HepG2 (cell line): ENCODE data around the gene MUTYH. TPM values are rescaled to one million over a fixed set of nuclear protein-coding genes. Genes with fewer than 3 reads are reported as not detected.

Experiments
- ARID2 ChIP-seq: sonication (generic); formaldehyde crosslinking; IDR thresholded peaks from 2 replicates; pipeline ENCODE4 v1.8.1; 2022; ENCODE audit warnings: mild to moderate bottlenecking, missing genetic modification reagents, borderline replicate concordance
- FOXJ3 ChIP-seq: sonication (generic); formaldehyde crosslinking; IDR thresholded peaks from 2 replicates; pipeline ENCODE4 v1.4.0; 2020; ENCODE audit warnings: missing genetic modification reagents, mild to moderate bottlenecking, borderline replicate concordance
- FOXK2 ChIP-seq: fragments of 450-650 bp; IDR thresholded peaks from 2 replicates; pipeline ENCODE4 v1.6.1; 2016
- FOXP1 ChIP-seq, 2 experiments: fragments of 450-650 bp in 1 of 2; IDR thresholded peaks; 2 replicates each; pipeline ENCODE4 v1.6.1; 2017 to 2018; ENCODE audit warnings: antibody characterized with exemption in 1 of 2
- GABPA ChIP-seq, 2 experiments: IDR thresholded peaks; 2 replicates each; pipeline ENCODE4 v1.6.1; 2011 to 2016; ENCODE audit warnings: low read depth in 2 of 2, low read length in 1 of 2, missing biosample characterization in 1 of 2, missing genetic modification characterization in 1 of 2
- HNF4G ChIP-seq, 2 experiments: sonication (generic) in 1 of 2; formaldehyde crosslinking in 1 of 2; IDR thresholded peaks; 2 replicates each; pipeline versions ENCODE4 v1.4.0 to v1.6.1; 2011 to 2020; ENCODE audit warnings: borderline replicate concordance in 2 of 2, low read depth in 2 of 2, mild to moderate bottlenecking in 2 of 2, low read length in 1 of 2, missing genetic modification reagents in 1 of 2, moderate library complexity in 1 of 2
- JUNB ChIP-seq: sonication (generic); formaldehyde crosslinking; IDR thresholded peaks from 2 replicates; pipeline ENCODE4 v1.8.0; 2022; ENCODE audit warnings: missing genetic modification reagents, mild to moderate bottlenecking, borderline replicate concordance
- NR2F6 ChIP-seq, 2 experiments: IDR thresholded peaks; 2 replicates each; pipeline ENCODE4 v1.6.1; 2016; ENCODE audit warnings: antibody characterized with exemption in 1 of 2, mild to moderate bottlenecking in 1 of 2
- REL ChIP-seq: sonication (generic); formaldehyde crosslinking; conservative IDR thresholded peaks from 2 replicates; pipeline ENCODE4 v1.8.0; 2022; ENCODE audit warnings: mild to moderate bottlenecking, missing genetic modification reagents, moderate library complexity
- RFXANK ChIP-seq: IDR thresholded peaks from 2 replicates; pipeline ENCODE4 v1.6.1; 2016
- SIX4 ChIP-seq: sonication (generic); formaldehyde crosslinking; IDR thresholded peaks from 2 replicates; pipeline ENCODE4 v1.4.0; 2020; ENCODE audit warnings: missing genetic modification reagents
- SOX5 ChIP-seq: IDR thresholded peaks from 2 replicates; pipeline ENCODE4 v1.6.1; 2016; ENCODE audit warnings: borderline replicate concordance
- SRSF9 ChIP-seq: fragments of 200-400 bp; formaldehyde crosslinking; IDR thresholded peaks from 2 replicates; pipeline ENCODE4 v1.6.1; 2018; ENCODE audit warnings: borderline replicate concordance, mild to moderate bottlenecking, low read depth, low read length; ENCODE audit not compliant: insufficient read depth, poor library complexity, severe bottlenecking
- ZEB1 ChIP-seq: IDR thresholded peaks from 2 replicates; pipeline ENCODE4 v1.6.1; 2012; ENCODE audit warnings: mild to moderate bottlenecking, low read depth, inconsistent platforms; ENCODE audit not compliant: insufficient replicate concordance
- ZNF629 ChIP-seq: sonication (generic); formaldehyde crosslinking; conservative IDR thresholded peaks from 2 replicates; pipeline ENCODE4 v1.5.0; 2020; ENCODE audit warnings: missing genetic modification reagents
- polyA plus RNA-seq, 8 experiments: library from polyadenylated mRNA; depleted of rRNA in 3 of 8; stranded (reverse) in 7 of 8; unstranded in 1 of 8; fragments of >200 nt; fragmentation: Illumina TruSeq in 4 of 8; extraction: Trizol in 4 of 8; gene quantifications; 2 replicates each; pipeline versions ENCODE4 v1.2.1 to v1.2.3, GENCODE V29; 2011 to 2016; ENCODE audit warnings: low read depth in 4 of 8, missing spikeins in 1 of 8, mixed read lengths in 1 of 8; ENCODE audit not compliant: insufficient read depth in 1 of 8
- total RNA-seq, 5 experiments: library from RNA; depleted of rRNA; stranded (reverse); fragments of >200 nt; fragmentation: Illumina TruSeq; extraction: Trizol; gene quantifications; 2 replicates each; pipeline ENCODE4 v1.2.3, GENCODE V29; 2016; ENCODE audit warnings: low read depth in 1 of 5
- TF ChIP-seq, protein P1 (sequence below): IDR thresholded peaks from 2 replicates; pipeline ENCODE4 v1.6.1; 2016; ENCODE audit warnings: low read depth
- TF ChIP-seq, protein P2 (sequence below): sonication (generic); formaldehyde crosslinking; conservative IDR thresholded peaks from 2 replicates; pipeline ENCODE4 v1.4.0; 2020; ENCODE audit warnings: mild to moderate bottlenecking, missing genetic modification reagents, moderate library complexity
- TF ChIP-seq, protein P3 (sequence below): sonication (generic); formaldehyde crosslinking; IDR thresholded peaks from 2 replicates; pipeline ENCODE4 v1.5.1; 2020; ENCODE audit warnings: mild to moderate bottlenecking, missing genetic modification reagents, moderate library complexity
- TF ChIP-seq, protein P4 (sequence below): IDR thresholded peaks from 2 replicates; pipeline ENCODE4 v1.4.0; 2020; ENCODE audit warnings: mild to moderate bottlenecking, missing genetic modification reagents

MUTYH gene
- total and polyA plus RNA-seq, 2 of the 13 experiments (the other 11 are each of a cell fraction or from before 2014, with no cell fraction given), result 16.3 to 17.1 TPM

DNA sequence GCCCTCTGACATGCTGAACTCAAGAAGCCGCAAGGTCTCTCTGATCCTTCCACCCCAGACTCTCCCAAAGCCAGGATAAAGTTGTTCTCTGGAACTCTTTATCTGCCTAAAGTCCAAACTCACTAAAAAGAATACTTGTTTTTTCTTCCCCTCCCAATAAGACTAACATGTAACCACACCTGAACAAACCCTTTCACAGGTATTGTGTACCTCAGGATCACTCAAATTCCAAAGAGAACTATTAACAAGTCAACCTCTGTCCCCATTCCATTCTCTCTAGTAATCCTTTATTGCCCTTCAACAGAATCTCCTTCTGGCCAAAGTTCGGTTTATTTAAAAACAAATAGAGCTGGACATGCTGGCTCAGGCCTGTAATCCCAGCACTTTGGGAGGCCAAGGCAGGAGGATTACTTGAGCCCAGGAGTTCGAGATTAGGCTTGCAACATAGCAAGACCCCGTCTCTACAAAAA lies 4.3 kb downstream of the MUTYH start (continued):
- TF ChIP-seq HNF4G (IDR thresholded peaks at IDR 0.05; ENCODE audit: borderline replicate concordance, low read depth, low read length) (peak; percentile 72), HNF4G (CRISPR knock-in tag; IDR thresholded peaks at IDR 0.05; ENCODE audit: borderline replicate concordance, low read depth) (peak; percentile 52; the same call in 1 of the 2 replicates), FOXK2 (0 out of 2 replicates have a peak, but pooled peaks have one; percentile 26), REL (no peak), ARID2 (no peak), SIX4 (CRISPR knock-in tag) (no peak), ZEB1 (peak; percentile 99), JUNB (peak; percentile 47; the same call in 1 of the 2 replicates), FOXP1 (IDR thresholded peaks at IDR 0.05) (no peak), FOXP1 (CRISPR knock-in tag; IDR thresholded peaks at IDR 0.05) (peak; percentile 58), ZNF629 (CRISPR knock-in tag) (0 out of 2 replicates have a peak, but pooled peaks have one; percentile 17), SRSF9 (no peak), GABPA (IDR thresholded peaks at IDR 0.05; ENCODE audit: low read depth, low read length) (no peak), GABPA (CRISPR knock-in tag; IDR thresholded peaks at IDR 0.05; ENCODE audit: low read depth) (peak; percentile 46; the same call in 1 of the 2 replicates), FOXJ3 (CRISPR knock-in tag) (0 out of 2 replicates have a peak, but pooled peaks have one; percentile 20), NR2F6 (IDR thresholded peaks at IDR 0.05) (peak; percentile 52), NR2F6 (CRISPR knock-in tag; IDR thresholded peaks at IDR 0.05) (peak; percentile 43), SOX5 (CRISPR knock-in tag) (peak; percentile 87; the same call in 1 of the 2 replicates), RFXANK (CRISPR knock-in tag) (no peak)
- TF ChIP-seq, protein P1, sequence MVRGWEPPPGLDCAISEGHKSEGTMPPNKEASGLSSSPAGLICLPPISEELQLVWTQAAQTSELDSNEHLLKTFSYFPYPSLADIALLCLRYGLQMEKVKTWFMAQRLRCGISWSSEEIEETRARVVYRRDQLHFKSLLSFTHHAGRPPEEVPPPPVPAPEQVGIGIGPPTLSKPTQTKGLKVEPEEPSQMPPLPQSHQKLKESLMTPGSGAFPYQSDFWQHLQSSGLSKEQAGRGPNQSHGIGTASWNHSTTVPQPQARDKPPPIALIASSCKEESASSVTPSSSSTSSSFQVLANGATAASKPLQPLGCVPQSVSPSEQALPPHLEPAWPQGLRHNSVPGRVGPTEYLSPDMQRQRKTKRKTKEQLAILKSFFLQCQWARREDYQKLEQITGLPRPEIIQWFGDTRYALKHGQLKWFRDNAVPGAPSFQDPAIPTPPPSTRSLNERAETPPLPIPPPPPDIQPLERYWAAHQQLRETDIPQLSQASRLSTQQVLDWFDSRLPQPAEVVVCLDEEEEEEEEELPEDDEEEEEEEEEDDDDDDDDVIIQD (CRISPR knock-in tag), result peak; percentile 50; the same call in 1 of the 2 replicates
- TF ChIP-seq, protein P2, sequence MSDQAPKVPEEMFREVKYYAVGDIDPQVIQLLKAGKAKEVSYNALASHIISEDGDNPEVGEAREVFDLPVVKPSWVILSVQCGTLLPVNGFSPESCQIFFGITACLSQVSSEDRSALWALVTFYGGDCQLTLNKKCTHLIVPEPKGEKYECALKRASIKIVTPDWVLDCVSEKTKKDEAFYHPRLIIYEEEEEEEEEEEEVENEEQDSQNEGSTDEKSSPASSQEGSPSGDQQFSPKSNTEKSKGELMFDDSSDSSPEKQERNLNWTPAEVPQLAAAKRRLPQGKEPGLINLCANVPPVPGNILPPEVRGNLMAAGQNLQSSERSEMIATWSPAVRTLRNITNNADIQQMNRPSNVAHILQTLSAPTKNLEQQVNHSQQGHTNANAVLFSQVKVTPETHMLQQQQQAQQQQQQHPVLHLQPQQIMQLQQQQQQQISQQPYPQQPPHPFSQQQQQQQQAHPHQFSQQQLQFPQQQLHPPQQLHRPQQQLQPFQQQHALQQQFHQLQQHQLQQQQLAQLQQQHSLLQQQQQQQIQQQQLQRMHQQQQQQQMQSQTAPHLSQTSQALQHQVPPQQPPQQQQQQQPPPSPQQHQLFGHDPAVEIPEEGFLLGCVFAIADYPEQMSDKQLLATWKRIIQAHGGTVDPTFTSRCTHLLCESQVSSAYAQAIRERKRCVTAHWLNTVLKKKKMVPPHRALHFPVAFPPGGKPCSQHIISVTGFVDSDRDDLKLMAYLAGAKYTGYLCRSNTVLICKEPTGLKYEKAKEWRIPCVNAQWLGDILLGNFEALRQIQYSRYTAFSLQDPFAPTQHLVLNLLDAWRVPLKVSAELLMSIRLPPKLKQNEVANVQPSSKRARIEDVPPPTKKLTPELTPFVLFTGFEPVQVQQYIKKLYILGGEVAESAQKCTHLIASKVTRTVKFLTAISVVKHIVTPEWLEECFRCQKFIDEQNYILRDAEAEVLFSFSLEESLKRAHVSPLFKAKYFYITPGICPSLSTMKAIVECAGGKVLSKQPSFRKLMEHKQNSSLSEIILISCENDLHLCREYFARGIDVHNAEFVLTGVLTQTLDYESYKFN (CRISPR knock-in tag), result peak; percentile 91
- TF ChIP-seq, protein P3, sequence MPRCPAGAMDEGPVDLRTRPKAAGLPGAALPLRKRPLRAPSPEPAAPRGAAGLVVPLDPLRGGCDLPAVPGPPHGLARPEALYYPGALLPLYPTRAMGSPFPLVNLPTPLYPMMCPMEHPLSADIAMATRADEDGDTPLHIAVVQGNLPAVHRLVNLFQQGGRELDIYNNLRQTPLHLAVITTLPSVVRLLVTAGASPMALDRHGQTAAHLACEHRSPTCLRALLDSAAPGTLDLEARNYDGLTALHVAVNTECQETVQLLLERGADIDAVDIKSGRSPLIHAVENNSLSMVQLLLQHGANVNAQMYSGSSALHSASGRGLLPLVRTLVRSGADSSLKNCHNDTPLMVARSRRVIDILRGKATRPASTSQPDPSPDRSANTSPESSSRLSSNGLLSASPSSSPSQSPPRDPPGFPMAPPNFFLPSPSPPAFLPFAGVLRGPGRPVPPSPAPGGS (CRISPR knock-in tag), result no peak
- TF ChIP-seq, protein P4, sequence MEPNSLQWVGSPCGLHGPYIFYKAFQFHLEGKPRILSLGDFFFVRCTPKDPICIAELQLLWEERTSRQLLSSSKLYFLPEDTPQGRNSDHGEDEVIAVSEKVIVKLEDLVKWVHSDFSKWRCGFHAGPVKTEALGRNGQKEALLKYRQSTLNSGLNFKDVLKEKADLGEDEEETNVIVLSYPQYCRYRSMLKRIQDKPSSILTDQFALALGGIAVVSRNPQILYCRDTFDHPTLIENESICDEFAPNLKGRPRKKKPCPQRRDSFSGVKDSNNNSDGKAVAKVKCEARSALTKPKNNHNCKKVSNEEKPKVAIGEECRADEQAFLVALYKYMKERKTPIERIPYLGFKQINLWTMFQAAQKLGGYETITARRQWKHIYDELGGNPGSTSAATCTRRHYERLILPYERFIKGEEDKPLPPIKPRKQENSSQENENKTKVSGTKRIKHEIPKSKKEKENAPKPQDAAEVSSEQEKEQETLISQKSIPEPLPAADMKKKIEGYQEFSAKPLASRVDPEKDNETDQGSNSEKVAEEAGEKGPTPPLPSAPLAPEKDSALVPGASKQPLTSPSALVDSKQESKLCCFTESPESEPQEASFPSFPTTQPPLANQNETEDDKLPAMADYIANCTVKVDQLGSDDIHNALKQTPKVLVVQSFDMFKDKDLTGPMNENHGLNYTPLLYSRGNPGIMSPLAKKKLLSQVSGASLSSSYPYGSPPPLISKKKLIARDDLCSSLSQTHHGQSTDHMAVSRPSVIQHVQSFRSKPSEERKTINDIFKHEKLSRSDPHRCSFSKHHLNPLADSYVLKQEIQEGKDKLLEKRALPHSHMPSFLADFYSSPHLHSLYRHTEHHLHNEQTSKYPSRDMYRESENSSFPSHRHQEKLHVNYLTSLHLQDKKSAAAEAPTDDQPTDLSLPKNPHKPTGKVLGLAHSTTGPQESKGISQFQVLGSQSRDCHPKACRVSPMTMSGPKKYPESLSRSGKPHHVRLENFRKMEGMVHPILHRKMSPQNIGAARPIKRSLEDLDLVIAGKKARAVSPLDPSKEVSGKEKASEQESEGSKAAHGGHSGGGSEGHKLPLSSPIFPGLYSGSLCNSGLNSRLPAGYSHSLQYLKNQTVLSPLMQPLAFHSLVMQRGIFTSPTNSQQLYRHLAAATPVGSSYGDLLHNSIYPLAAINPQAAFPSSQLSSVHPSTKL, result peak; percentile 75; the same call in 1 of the 2 replicates
